SIG-M5 treated with dmso at 0.1 percent for 504 hours (cell line): ENCODE data around the gene FKBP5.
"Not testable (repeated sequence)": the region's sequence is repeated elsewhere in the genome, so short reads cannot be mapped to it uniquely, and the experiment has no call there.

Source experiments
- DNase-seq: peaks from one replicate; lab custom pipeline; 2025; ENCODE audit not compliant: unreplicated experiment; lab: John Stamatoyannopoulos, UW

Gene FKBP5

GRCh38 chr6:35724059-35724458, 35.3 kb upstream of the FKBP5 start:
- no peak for DNase-seq

GRCh38 chr6:35723587-35723986, 34.9 kb upstream of the FKBP5 start:
- no peak for DNase-seq

GRCh38 chr6:35722121-35722761, 33.5 kb upstream of the FKBP5 start:
- no peak for DNase-seq

- DNase-seq: peak; percentile 86
Observed at GRCh38 chr6:35719830-35720733, 31.4 kb upstream of the FKBP5 start.

DNA sequence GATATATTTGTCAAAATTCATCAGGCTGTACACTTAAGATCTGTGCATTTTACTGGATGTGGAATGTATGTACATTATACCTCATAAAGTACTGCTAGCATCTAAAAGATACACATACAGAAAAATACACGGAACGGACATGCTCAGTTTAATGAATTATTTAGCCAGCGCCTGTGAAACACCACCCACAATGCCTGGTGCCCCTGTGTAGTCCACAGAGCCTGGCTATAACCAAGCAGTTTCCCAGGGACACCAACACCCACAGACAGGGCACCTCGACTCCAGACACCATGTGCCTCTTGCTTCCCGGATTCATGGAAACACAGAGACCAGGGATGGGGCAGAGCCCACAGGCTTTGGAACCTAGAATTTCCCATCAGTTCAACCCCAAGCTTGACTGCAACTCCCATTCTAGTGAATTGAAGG, 30.7 kb upstream of the FKBP5 start:
- DNase-seq: no peak

- DNase-seq: peak; percentile 18
Observed at GRCh38 chr6:35718911-35719381, 30.2 kb upstream of the FKBP5 start.

DNA sequence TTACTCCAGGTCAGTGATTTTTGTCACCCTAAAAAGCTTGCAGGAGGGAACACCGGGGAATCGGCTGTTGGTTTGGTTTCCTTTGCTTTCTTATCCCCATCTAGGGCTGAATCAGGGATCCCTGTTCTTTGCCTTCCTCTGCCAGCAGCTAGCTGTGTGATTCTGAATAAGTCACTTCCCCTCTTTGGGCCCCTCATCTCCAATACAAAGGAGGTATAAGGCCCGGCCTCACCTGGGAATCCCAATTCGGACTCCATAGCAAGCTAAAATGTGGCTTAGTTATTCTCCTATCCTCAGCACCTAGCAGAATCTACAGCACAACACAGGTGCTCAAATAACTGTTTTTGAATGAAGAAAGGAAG, 29.6 kb upstream of the FKBP5 start:
- no peak for DNase-seq

GRCh38 chr6:35717449-35718374, 29.0 kb upstream of the FKBP5 start:
- no peak for DNase-seq

DNA sequence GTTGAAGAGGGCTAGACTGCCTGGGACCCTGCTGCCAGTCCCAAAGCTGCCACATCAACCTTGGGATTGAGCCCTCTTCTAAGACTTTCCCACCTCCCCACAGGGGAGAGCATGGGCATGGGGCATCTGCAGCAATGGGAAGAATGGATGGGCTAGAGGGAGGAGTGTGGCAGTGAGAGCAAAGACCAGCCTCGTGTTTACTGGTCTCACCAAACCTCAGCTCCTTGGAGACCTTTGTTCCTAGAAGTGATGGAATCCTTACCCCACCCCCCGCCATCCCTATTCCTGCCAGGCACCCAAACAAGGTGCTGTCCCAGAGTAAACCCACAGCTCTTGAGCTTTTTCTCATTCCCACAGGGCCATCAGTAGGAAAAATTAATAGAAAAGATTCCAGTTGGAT, 28.1 kb upstream of the FKBP5 start:
- DNase-seq: no peak

DNA sequence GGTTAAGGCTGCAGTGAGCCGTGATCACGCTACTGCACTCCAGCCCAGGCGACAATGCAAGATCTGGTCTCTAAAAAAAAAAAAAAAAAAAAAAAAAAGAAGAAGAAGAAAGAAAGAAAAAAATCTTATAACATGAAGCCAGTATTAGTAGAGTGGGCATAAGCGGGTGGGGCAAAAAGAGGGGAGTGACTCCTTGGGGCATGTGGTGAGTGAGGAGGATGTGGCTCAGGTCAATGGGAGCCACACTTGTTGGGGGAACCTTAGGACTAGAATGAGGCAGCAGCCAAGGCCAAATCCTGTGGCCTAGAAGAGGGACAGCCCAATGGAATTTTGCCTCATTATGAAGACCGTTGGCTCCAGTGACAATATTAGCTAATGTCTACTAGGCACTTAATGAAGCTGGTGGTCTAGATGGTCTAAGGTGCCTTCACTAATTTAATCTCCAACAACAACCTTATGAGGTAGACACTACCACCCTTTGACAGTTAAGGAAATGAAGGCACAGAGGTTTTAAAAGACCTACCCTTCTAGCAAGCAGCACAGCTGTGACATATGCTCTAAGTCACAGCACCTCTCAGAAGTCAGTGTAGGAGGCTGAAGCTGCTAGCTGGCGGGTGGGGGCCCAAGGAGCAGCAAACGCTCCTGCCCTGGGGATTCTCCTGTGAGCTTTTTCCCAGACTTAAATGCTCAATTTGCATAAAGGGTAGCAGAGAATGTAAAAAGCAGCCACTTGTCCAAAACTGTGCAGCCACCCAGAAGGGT, 24.5 kb upstream of the FKBP5 start:
- no peak for DNase-seq

DNA sequence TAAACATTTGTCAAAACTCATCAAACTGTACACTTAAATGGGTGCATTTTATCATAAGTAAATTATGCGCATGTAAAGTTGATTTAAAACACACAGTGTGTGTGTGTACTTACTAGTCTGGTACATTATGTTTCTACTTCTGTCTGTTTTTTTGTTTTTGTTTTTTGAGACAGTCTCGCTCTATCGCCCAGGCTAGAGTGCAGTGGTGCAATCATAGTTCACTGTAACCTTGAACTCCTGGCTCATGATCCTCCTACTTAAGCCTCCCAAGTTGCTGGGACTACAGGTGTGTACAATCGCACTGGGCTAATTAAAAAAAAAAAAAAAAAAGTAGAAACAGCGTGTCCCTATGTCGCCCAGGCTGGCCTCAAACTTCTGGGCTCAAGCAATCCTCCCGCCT, 23.0 kb upstream of the FKBP5 start:
- DNase-seq: no peak

DNA sequence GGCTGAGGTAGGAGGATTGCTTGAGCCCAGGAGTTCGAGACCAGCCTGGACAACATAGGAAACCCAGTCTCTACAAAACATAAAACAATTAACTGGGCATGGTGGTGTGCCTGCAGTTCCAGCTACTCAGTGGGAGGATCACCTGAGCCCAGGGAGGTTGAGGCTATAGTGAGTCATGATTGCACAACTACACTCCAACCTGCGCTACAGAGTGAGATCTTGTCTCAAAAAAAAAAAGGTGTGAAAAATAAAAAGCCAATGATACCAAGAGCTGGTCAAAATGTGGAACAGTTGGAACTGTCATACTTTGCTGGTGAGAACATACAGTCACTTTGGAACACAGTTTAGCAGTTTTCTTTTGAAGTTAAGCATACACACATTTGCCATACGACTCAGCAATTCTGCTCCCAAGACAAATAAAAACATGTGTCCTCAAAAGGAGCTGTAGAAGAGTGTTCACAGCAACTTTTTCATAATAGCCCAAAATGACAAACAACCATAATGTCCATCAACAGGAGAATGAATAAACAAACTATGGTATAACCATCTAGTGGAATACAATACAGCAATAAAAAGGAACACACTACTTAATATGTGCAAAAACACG, 21.6 kb upstream of the FKBP5 start:
- no peak for DNase-seq

- no peak for DNase-seq
Observed at GRCh38 chr6:35708585-35708984, 19.9 kb upstream of the FKBP5 start.

DNA sequence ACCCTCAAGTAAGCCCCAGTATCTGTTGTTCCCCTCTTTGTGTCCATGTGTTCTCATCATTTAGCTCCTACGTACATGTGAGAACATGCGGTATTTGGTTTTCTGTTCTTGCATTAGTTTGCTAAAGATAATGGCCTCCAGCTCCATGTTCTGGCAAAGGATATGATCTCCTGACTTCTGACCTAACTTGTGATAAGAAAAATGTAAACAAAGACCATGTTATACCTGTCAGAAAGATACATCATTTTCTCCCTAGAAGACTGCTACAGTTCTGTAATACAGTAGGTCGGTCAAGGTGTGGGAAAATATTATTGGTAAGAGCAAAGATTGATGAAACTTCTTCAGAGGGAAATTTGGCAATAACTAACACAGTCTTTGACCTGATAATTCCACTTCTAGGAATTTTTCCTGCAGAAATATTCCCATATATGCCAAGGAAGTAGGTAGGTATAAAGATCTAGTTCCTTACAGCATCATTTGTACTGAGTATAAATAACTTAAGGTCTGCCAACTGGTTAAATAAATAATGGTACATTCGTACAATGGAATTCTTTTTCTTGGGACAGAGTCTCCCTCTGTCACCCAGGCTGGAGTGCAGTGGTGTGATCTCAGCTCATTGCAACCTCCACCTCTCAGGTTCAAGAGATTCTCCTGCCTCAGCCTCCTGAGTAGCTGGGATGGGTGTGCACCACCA, 19.1 kb upstream of the FKBP5 start:
- no peak for DNase-seq

GRCh38 chr6:35706468-35706867, 17.8 kb upstream of the FKBP5 start:
- DNase-seq: peak; percentile 52

GRCh38 chr6:35703554-35703953, 14.8 kb upstream of the FKBP5 start:
- no peak for DNase-seq

- DNase-seq: no peak
Observed at GRCh38 chr6:35698858-35699257, 10.1 kb upstream of the FKBP5 start.

DNA sequence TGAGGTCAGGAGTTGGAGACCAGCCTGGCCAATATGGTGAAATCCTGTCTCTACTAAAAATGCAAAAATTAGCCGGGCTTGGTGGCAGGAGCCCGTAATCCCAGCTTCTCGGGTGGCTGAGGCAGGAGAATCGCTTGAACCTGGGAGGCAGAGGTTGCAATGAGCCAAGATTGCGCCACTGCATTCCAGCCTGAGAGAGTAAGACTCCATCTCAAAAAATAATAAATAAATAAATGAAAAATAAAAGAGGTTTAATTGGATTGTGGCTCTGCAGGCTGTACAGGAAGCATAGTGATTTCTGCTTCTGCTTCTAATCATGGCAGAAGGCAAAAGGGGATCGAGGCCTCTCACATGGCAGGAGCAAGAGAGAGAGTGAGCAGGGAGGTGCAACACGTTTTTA, 9.7 kb upstream of the FKBP5 start:
- DNase-seq: not testable (repeated sequence)

DNA sequence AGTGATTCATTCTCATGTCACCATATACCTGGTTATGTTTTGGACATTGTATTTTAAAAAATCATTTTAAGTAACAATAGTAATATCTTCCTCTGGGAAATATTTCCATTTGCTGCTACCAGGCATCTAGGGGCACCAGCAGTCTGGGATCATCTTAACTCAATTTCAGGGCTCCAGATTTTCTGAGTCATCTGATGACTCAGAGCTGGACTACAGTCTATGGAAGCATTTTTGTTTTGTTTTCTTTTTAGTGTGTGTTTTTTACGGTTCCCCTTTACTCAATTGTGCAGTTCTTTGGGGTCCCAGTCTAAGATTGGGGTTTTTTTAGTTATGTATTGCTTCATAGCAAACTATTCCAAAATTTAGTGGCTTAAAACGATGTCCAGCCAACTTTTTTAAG, 5.7 kb upstream of the FKBP5 start:
- no peak for DNase-seq
